OCI-LY3 (cell line): ENCODE results near the gene PSMD11.
A peak's percentile ranks its signal among the peaks of the same experiment; 100 is the strongest.

Experiments used
- H2AFZ ChIP-seq: fragments of 200-600, 300-600 bp; shearing (Covaris generic); 2 replicates; pipeline ENCODE4 v1.6.0; 2014; ENCODE audit warnings: antibody characterized with exemption, low read depth, low read length
- H3K27ac ChIP-seq: fragments of 200-600, 300-600 bp; sonication (generic); 2 replicates; pipeline ENCODE4 v1.5.1; 2014; ENCODE audit warnings: mild to moderate bottlenecking, low read length, moderate library complexity, mixed read lengths
- H3K27me3 ChIP-seq: fragments of 200-600, 300-600 bp; sonication (generic); 2 replicates; pipeline ENCODE4 v1.6.1; 2014; ENCODE audit warnings: low read depth, low read length, mixed read lengths
- H3K36me3 ChIP-seq: fragments of 200-600, 300-600 bp; sonication (generic); replicated peaks from 2 replicates; pipeline ENCODE3; 2014; ENCODE audit warnings: low read depth, low read length, mixed read lengths
- H3K4me1 ChIP-seq: fragments of 300-600, 200-600 bp; sonication (generic); 2 replicates; pipeline ENCODE4 v1.6.1; 2014; ENCODE audit warnings: low read length, mixed read lengths
- H3K4me2 ChIP-seq: fragments of 200-600, 300-600 bp; sonication (generic); 2 replicates; pipeline ENCODE4 v1.6.1; 2014; ENCODE audit warnings: low read length, mixed read lengths
- H3K4me3 ChIP-seq: fragments of 300-600, 200-600 bp; sonication (generic); 2 replicates; pipeline ENCODE4 v1.5.1; 2014; ENCODE audit warnings: antibody characterized with exemption, mild to moderate bottlenecking, low read length, moderate library complexity
- H3K79me2 ChIP-seq: fragments of 300-600, 200-600 bp; shearing (Covaris generic); 2 replicates; pipeline ENCODE4 v1.6.1; 2014; ENCODE audit warnings: mild to moderate bottlenecking, low read length, mixed read lengths
- H3K9ac ChIP-seq: fragments of 300-600, 200-600 bp; shearing (Covaris generic); 2 replicates; pipeline ENCODE4 v1.6.0; 2014; ENCODE audit warnings: mild to moderate bottlenecking, low read length, moderate library complexity
- H3K9me3 ChIP-seq: fragments of 200-600, 300-600 bp; shearing (Covaris generic); 2 replicates; pipeline ENCODE4 v1.6.1; 2014; ENCODE audit warnings: low read length, mixed read lengths; ENCODE audit not compliant: insufficient read depth
- H4K20me1 ChIP-seq: fragments of 200-600, 300-600 bp; sonication (generic); 2 replicates; pipeline ENCODE4 v1.6.1; 2016; ENCODE audit warnings: low read length, mixed read lengths; ENCODE audit not compliant: insufficient read depth
- CTCF ChIP-seq: fragments of 200-600, 300-600 bp; sonication (generic); IDR thresholded peaks from 2 replicates; pipeline ENCODE4 v1.5.1; 2014; ENCODE audit warnings: antibody characterized with exemption, low read length, low read depth
- EZH2phosphoT487 ChIP-seq: fragments of 200-600 bp; shearing (Covaris generic); IDR thresholded peaks from 2 replicates; pipeline ENCODE4 v1.6.1; 2018; ENCODE audit warnings: antibody characterized with exemption, mixed run types, low read depth

The PSMD11 gene

GRCh38 chr17:32519228-32520103 lies 75.2 kb downstream of the PSMD11 start:
- TF ChIP-seq EZH2phosphoT487: no peak
- TF ChIP-seq CTCF: no peak
- H3K9ac ChIP-seq: peak overlapping the region; percentile 27; the same call in 1 of the 2 replicates
- no peak overlapping the region for H2AFZ ChIP-seq
- H4K20me1 ChIP-seq: peaks cover 59% of the 10 kb centered on the region
- H3K27me3 ChIP-seq: peaks cover 43% of the 10 kb centered on the region
- H3K4me1 ChIP-seq: peaks cover 86% of the 10 kb centered on the region
- H3K79me2 ChIP-seq: no peaks in the 10 kb centered on the region
- no peaks in the 10 kb centered on the region for H3K9me3 ChIP-seq
- peak overlapping the region; percentile 72 for H3K4me3 ChIP-seq
- H3K4me2 ChIP-seq: peak overlapping the region; percentile 68
- H3K27ac ChIP-seq: no peak overlapping the region; the same call in 1 of the 2 replicates
- H3K36me3 ChIP-seq: peaks cover 8% of the 10 kb centered on the region

- Histone ChIP-seq H3K27ac (no peak overlapping the region; the same call in 1 of the 2 replicates), H3K4me3 (peak overlapping the region; percentile 72), H3K4me2 (peak overlapping the region; percentile 68), H3K36me3 (peaks cover 8% of the 10 kb centered on the region), H3K79me2 (no peaks in the 10 kb centered on the region), H3K27me3 (peaks cover 49% of the 10 kb centered on the region), H3K9ac (peak overlapping the region; percentile 27; the same call in 1 of the 2 replicates), H3K4me1 (peaks cover 86% of the 10 kb centered on the region), H4K20me1 (peaks cover 64% of the 10 kb centered on the region), H2AFZ (no peak overlapping the region), H3K9me3 (no peaks in the 10 kb centered on the region)
- TF ChIP-seq EZH2phosphoT487 (no peak), CTCF (no peak)
Observed at GRCh38 chr17:32520104-32520701, 75.9 kb downstream of the PSMD11 start.

- no peak for TF ChIP-seq CTCF
- TF ChIP-seq EZH2phosphoT487: no peak
- Histone ChIP-seq H3K27ac (no peak overlapping the region), H3K9ac (no peak overlapping the region)
Observed at GRCh38 chr17:32520737-32521404, 76.6 kb downstream of the PSMD11 start.

More at GRCh38 chr17:32520737-32521404, 76.6 kb downstream of the PSMD11 start:
- H3K9me3 ChIP-seq: no peaks in the 10 kb centered on the region
- H3K4me2 ChIP-seq: peak overlapping the region; percentile 68
- no peaks in the 10 kb centered on the region for H3K79me2 ChIP-seq
- peak overlapping the region; percentile 72 for H3K4me3 ChIP-seq
- H3K4me1 ChIP-seq: peaks cover 83% of the 10 kb centered on the region
- peaks cover 56% of the 10 kb centered on the region for H3K27me3 ChIP-seq
- H3K36me3 ChIP-seq: peaks cover 8% of the 10 kb centered on the region
- peaks cover 63% of the 10 kb centered on the region for H4K20me1 ChIP-seq
- no peak overlapping the region for H2AFZ ChIP-seq
